Measurements from ENCODE around the gene PML. TPM values are rescaled to one million over a fixed set of nuclear protein-coding genes. Genes with fewer than 3 reads are reported as not detected.
A peak's percentile ranks its signal among the peaks of the same experiment; 100 is the strongest.

The PML gene
- total and polyA plus RNA-seq, 2 of the 4 experiments (the other 2 are of a cell fraction): 8.8 to 22.6 TPM

GRCh38 chr15:74032606-74033561 lies 38.4 kb downstream of the PML start:
- in situ Hi-C loops (cut with MboI; ENCODE audit: low sequenced_read_pairs) (no loop called here), dilution Hi-C loops (cut with HindIII; ENCODE audit: low sequenced_read_pairs, unreplicated experiment) (no loop called here), intact Hi-C loops (cut with micrococcal nuclease) (no loop called here)
- Histone ChIP-seq H2AK9ac (replicated peaks; ENCODE audit: low read depth, low read length, poor library complexity) (peak overlapping the region; percentile 19), H2BK5ac (ENCODE audit: low read depth, low read length, poor library complexity, severe bottlenecking) (no peak overlapping the region), H3K56ac (ENCODE audit: extremely low read depth, insufficient read depth, low read length) (no peak overlapping the region), H4K5ac (ENCODE audit: low read depth, low read length) (no peak overlapping the region), H3K4me1 (ENCODE audit: control insufficient read depth, insufficient read depth, low read length) (peaks cover 4% of the 10 kb centered on the region; the same call in 1 of the 2 replicates), H3K27ac (ENCODE audit: insufficient read depth, low read length) (no peak overlapping the region), H3K9me3 (ENCODE audit: control insufficient read depth, insufficient read depth, low read length) (no peaks in the 10 kb centered on the region), H4K8ac (ENCODE audit: low read depth in 2 of 2, low read length in 2 of 2) (no peak overlapping the region), H3K9me1 (ENCODE audit: insufficient read depth, low read length) (no peaks in the 10 kb centered on the region), H3K4ac (ENCODE audit: low read depth, low read length) (no peak overlapping the region), H3K36me3 (ENCODE audit: control insufficient read depth, insufficient read depth, low read length) (peaks cover 39% of the 10 kb centered on the region), H4K20me1 (ENCODE audit: insufficient read depth, low read length) (no peaks in the 10 kb centered on the region), H2BK120ac (ENCODE audit: low read depth, low read length) (no peak overlapping the region), H3K9ac (ENCODE audit: low read depth, low read length) (no peak overlapping the region), H2BK15ac (ENCODE audit: low read depth, low read length) (no peak overlapping the region), H3K23ac (ENCODE audit: low read depth, low read length) (no peak overlapping the region), H3K79me1 (ENCODE audit: low read depth in 1 of 2, low read length in 2 of 2) (peaks cover 14 to 20% of the 10 kb centered on the region in 2 experiments), H4K91ac (ENCODE audit: insufficient read depth, low read depth, low read length) (no peak overlapping the region), H2BK20ac (ENCODE audit: low read depth, low read length) (no peak overlapping the region), H3K14ac (replicated peaks; ENCODE audit: low read depth, low read length) (no peak overlapping the region), H3K4me2 (ENCODE audit: low read depth, low read length) (no peak overlapping the region), H3K18ac (ENCODE audit: low read depth, low read length) (no peak overlapping the region), H3K4me3 (ENCODE audit: insufficient read depth, low read depth, low read length) (no peak overlapping the region), H2AK5ac (ENCODE audit: low read depth, low read length) (no peak overlapping the region), H2AFZ (replicated peaks; ENCODE audit: low read length, poor library complexity) (no peak overlapping the region), H3K27me3 (ENCODE audit: control insufficient read depth, insufficient read depth, low read length) (no peaks in the 10 kb centered on the region)
- CTCF ChIA-PET: no interaction called here
- WGBS, 2 experiments (ENCODE audit: extremely low coverage in 2 of 2, insufficient read length in 1 of 2): no CpG with 5 or more reads among the region's 16 CpGs
- no TSS peak for BruUV-seq (replicated peaks)
- POLR2A ChIA-PET (ENCODE audit: unreplicated experiment): no interaction called here
- no peak for ATAC-seq (ENCODE audit: low read depth)
- no peak for DNase-seq
- TF ChIP-seq MAFK (IDR thresholded peaks at IDR 0.05; ENCODE audit: low read depth, low read length) (no peak), CHD1 (IDR thresholded peaks at IDR 0.05; ENCODE audit: low read depth, low read length) (no peak), BHLHE40 (IDR thresholded peaks at IDR 0.05; ENCODE audit: low read depth, low read length) (no peak), RCOR1 (IDR thresholded peaks at IDR 0.05; ENCODE audit: insufficient replicate concordance, low read length) (no peak), RFX5 (IDR thresholded peaks at IDR 0.05; ENCODE audit: low read depth, low read length) (no peak), SMC3 (IDR thresholded peaks at IDR 0.05; ENCODE audit: low read depth, low read length) (no peak), NFE2L2 (IDR thresholded peaks at IDR 0.05; ENCODE audit: low read depth, low read length) (no peak), MXI1 (IDR thresholded peaks at IDR 0.05; ENCODE audit: borderline replicate concordance, low read depth, low read length) (no peak), CTCF (conservative IDR thresholded peaks at IDR 0.05; ENCODE audit: low read depth, low read length) (no peak), ELK1 (IDR thresholded peaks at IDR 0.05; ENCODE audit: borderline replicate concordance, low read depth, low read length) (no peak), POLR2A (IDR thresholded peaks at IDR 0.05; ENCODE audit: low read depth, low read length) (no peak), MAZ (IDR thresholded peaks at IDR 0.05; ENCODE audit: borderline replicate concordance, low read depth, low read length) (no peak), RAD21 (IDR thresholded peaks at IDR 0.05; ENCODE audit: low read length) (no peak), CEBPB (IDR thresholded peaks at IDR 0.05; ENCODE audit: low read depth, low read length) (no peak), FOS (IDR thresholded peaks at IDR 0.05; ENCODE audit: low read depth, low read length) (no peak)

All from IMR-90 (cell line).